HepG2 (cell line): ENCODE results near the gene RHOC. TPM values are rescaled to one million over a fixed set of nuclear protein-coding genes. Genes with fewer than 3 reads are reported as not detected.

Experiments
- ARHGAP35 ChIP-seq: sonication (generic); formaldehyde crosslinking; IDR thresholded peaks from 2 replicates; pipeline ENCODE4 v1.9.0; 2022; ENCODE audit warnings: mild to moderate bottlenecking, inconsistent platforms, moderate library complexity, missing genetic modification reagents, borderline replicate concordance
- ARID2 ChIP-seq: sonication (generic); formaldehyde crosslinking; IDR thresholded peaks from 2 replicates; pipeline ENCODE4 v1.8.1; 2022; ENCODE audit warnings: mild to moderate bottlenecking, missing genetic modification reagents, borderline replicate concordance
- BCL6 ChIP-seq: IDR thresholded peaks from 2 replicates; pipeline ENCODE4 v1.6.1; 2016; ENCODE audit warnings: missing genetic modification reagents, missing compliant biosample characterization
- CBX5 ChIP-seq: sonication (generic); formaldehyde crosslinking; IDR thresholded peaks from 2 replicates; pipeline ENCODE4 v1.4.0; 2020; ENCODE audit warnings: missing genetic modification reagents, borderline replicate concordance
- FOXC1 ChIP-seq: sonication (generic); formaldehyde crosslinking; IDR thresholded peaks from 2 replicates; pipeline ENCODE4 v1.8.0; 2022; ENCODE audit warnings: mild to moderate bottlenecking, missing genetic modification reagents, borderline replicate concordance
- GATAD1 ChIP-seq: IDR thresholded peaks from 2 replicates; pipeline ENCODE4 v1.6.1; 2016; ENCODE audit warnings: missing genetic modification reagents, missing compliant biosample characterization
- HNF4A ChIP-seq: sonication (generic); formaldehyde crosslinking; IDR thresholded peaks from 2 replicates; pipeline ENCODE4 v1.4.0; 2020; ENCODE audit warnings: missing genetic modification reagents
- RARA ChIP-seq: IDR thresholded peaks from 2 replicates; pipeline ENCODE4 v1.6.1; 2016; ENCODE audit warnings: missing genetic modification reagents, missing compliant biosample characterization
- SOX5 ChIP-seq: IDR thresholded peaks from 2 replicates; pipeline ENCODE4 v1.6.1; 2016; ENCODE audit warnings: borderline replicate concordance
- TOPORS ChIP-seq: sonication (generic); formaldehyde crosslinking; IDR thresholded peaks from 2 replicates; pipeline ENCODE4 v1.8.0; 2023; ENCODE audit warnings: mild to moderate bottlenecking, missing genetic modification reagents
- ZBTB3 ChIP-seq: sonication (generic); formaldehyde crosslinking; IDR thresholded peaks from 2 replicates; pipeline ENCODE4 v1.4.0; 2020; ENCODE audit warnings: low read depth, mild to moderate bottlenecking, moderate library complexity, missing genetic modification reagents, borderline replicate concordance
- ZNF160 ChIP-seq: sonication (generic); formaldehyde crosslinking; IDR thresholded peaks from 2 replicates; pipeline ENCODE4 v1.8.0; 2022; ENCODE audit warnings: mild to moderate bottlenecking, inconsistent platforms, missing genetic modification reagents
- ZNF24 ChIP-seq: fragments of 450-650 bp; IDR thresholded peaks from 2 replicates; pipeline ENCODE4 v1.6.1; 2017; ENCODE audit warnings: antibody characterized with exemption, mild to moderate bottlenecking
- ZNF547 ChIP-seq: sonication (generic); formaldehyde crosslinking; IDR thresholded peaks from 2 replicates; pipeline ENCODE4 v1.5.1; 2020; ENCODE audit warnings: mild to moderate bottlenecking, missing genetic modification reagents
- ZNF782 ChIP-seq: sonication (generic); formaldehyde crosslinking; IDR thresholded peaks from 2 replicates; pipeline ENCODE4 v1.4.0; 2020; ENCODE audit warnings: missing genetic modification reagents, mild to moderate bottlenecking, borderline replicate concordance
- polyA plus RNA-seq, 8 experiments: library from polyadenylated mRNA; depleted of rRNA in 3 of 8; stranded (reverse) in 7 of 8; unstranded in 1 of 8; fragments of >200 nt; fragmentation: Illumina TruSeq in 4 of 8; extraction: Trizol in 4 of 8; gene quantifications; 2 replicates each; pipeline versions ENCODE4 v1.2.1 to v1.2.3, GENCODE V29; 2011 to 2016; ENCODE audit warnings: low read depth in 4 of 8, missing spikeins in 1 of 8, mixed read lengths in 1 of 8; ENCODE audit not compliant: insufficient read depth in 1 of 8
- total RNA-seq, 5 experiments: library from RNA; depleted of rRNA; stranded (reverse); fragments of >200 nt; fragmentation: Illumina TruSeq; extraction: Trizol; gene quantifications; 2 replicates each; pipeline ENCODE4 v1.2.3, GENCODE V29; 2016; ENCODE audit warnings: low read depth in 1 of 5
- TF ChIP-seq, protein P1 (sequence below): sonication (generic); formaldehyde crosslinking; IDR thresholded peaks from 2 replicates; pipeline ENCODE4 v1.4.0; 2020; ENCODE audit warnings: low read depth, mild to moderate bottlenecking, missing genetic modification reagents
- TF ChIP-seq, protein P2 (sequence below): sonication (generic); formaldehyde crosslinking; IDR thresholded peaks from 2 replicates; pipeline ENCODE4 v1.4.0; 2020; ENCODE audit warnings: missing genetic modification reagents
- TF ChIP-seq, protein P3 (sequence below): sonication (generic); formaldehyde crosslinking; IDR thresholded peaks from 2 replicates; pipeline ENCODE4 v1.4.0; 2020; ENCODE audit warnings: mild to moderate bottlenecking, missing genetic modification reagents
- TF ChIP-seq, protein P4 (sequence below): IDR thresholded peaks from 2 replicates; pipeline ENCODE4 v1.6.1; 2016
- TF ChIP-seq, protein P5 (sequence below): sonication (generic); formaldehyde crosslinking; IDR thresholded peaks from 2 replicates; pipeline ENCODE4 v1.4.0; 2020; ENCODE audit warnings: mild to moderate bottlenecking, missing genetic modification reagents
- TF ChIP-seq, protein P6 (sequence below): sonication (generic); formaldehyde crosslinking; conservative IDR thresholded peaks from 2 replicates; pipeline ENCODE4 v1.4.0; 2020; ENCODE audit warnings: missing genetic modification reagents

RHOC gene
- total and polyA plus RNA-seq, 2 of the 13 experiments (the other 11 are each of a cell fraction or from before 2014, with no cell fraction given): 64.3 to 182 TPM

DNA sequence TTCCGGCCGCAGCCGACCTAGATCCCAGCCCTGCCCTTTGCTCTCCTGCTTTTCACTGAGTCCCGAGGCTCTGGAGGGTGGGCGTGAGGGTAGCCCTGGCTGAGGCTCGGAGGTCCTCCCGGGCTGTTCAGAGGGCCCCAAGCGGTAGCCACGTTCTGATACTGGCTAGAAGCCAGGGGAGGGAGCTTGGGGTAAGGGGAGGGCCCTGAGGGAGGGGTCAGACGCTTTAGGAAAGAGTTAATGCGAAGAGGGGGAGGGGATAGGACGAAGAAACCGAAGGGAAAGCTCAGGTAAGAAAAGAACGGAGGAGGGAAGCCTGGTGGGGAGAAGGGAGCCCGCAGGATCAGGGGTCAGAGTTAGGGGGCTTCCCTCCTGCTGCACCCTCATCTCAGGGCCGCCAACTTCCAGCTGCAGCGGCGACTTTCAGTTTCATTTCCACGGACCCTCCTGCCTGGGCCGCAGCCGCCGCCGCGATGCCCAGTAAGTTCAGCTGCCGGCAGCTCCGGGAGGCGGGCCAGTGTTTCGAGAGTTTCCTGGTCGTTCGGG, 32.4 kb downstream of the RHOC start, which contains the start of gene MOV10 (continued):
- TF ChIP-seq, protein P1, sequence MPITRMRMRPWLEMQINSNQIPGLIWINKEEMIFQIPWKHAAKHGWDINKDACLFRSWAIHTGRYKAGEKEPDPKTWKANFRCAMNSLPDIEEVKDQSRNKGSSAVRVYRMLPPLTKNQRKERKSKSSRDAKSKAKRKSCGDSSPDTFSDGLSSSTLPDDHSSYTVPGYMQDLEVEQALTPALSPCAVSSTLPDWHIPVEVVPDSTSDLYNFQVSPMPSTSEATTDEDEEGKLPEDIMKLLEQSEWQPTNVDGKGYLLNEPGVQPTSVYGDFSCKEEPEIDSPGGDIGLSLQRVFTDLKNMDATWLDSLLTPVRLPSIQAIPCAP (CRISPR knock-in tag): peak; percentile 79
- TF ChIP-seq ARHGAP35 (CRISPR knock-in tag) (peak; percentile 7; the same call in 1 of the 2 replicates), CBX5 (no peak), BCL6 (CRISPR knock-in tag) (no peak), HNF4A (CRISPR knock-in tag) (no peak), GATAD1 (CRISPR knock-in tag) (peak; percentile 5; the same call in 1 of the 2 replicates), ZNF782 (0 out of 2 replicates have a peak, but pooled peaks have one; percentile 20), ZBTB3 (no peak), TOPORS (no peak), ZNF160 (CRISPR knock-in tag) (no peak; the same call in 1 of the 2 replicates), ZNF24 (no peak), SOX5 (no peak), RARA (CRISPR knock-in tag) (peak; percentile 26; the same call in 1 of the 2 replicates), FOXC1 (CRISPR knock-in tag) (no peak), ZNF547 (CRISPR knock-in tag) (no peak), ARID2 (CRISPR knock-in tag) (no peak)
- TF ChIP-seq, protein P2, sequence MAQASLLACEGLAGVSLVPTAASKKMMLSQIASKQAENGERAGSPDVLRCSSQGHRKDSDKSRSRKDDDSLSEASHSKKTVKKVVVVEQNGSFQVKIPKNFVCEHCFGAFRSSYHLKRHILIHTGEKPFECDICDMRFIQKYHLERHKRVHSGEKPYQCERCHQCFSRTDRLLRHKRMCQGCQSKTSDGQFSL (CRISPR knock-in tag): no peak; the same call in 1 of the 2 replicates
- TF ChIP-seq, protein P3, sequence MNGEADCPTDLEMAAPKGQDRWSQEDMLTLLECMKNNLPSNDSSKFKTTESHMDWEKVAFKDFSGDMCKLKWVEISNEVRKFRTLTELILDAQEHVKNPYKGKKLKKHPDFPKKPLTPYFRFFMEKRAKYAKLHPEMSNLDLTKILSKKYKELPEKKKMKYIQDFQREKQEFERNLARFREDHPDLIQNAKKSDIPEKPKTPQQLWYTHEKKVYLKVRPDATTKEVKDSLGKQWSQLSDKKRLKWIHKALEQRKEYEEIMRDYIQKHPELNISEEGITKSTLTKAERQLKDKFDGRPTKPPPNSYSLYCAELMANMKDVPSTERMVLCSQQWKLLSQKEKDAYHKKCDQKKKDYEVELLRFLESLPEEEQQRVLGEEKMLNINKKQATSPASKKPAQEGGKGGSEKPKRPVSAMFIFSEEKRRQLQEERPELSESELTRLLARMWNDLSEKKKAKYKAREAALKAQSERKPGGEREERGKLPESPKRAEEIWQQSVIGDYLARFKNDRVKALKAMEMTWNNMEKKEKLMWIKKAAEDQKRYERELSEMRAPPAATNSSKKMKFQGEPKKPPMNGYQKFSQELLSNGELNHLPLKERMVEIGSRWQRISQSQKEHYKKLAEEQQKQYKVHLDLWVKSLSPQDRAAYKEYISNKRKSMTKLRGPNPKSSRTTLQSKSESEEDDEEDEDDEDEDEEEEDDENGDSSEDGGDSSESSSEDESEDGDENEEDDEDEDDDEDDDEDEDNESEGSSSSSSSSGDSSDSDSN (CRISPR knock-in tag): peak; percentile 98
- TF ChIP-seq, protein P4, sequence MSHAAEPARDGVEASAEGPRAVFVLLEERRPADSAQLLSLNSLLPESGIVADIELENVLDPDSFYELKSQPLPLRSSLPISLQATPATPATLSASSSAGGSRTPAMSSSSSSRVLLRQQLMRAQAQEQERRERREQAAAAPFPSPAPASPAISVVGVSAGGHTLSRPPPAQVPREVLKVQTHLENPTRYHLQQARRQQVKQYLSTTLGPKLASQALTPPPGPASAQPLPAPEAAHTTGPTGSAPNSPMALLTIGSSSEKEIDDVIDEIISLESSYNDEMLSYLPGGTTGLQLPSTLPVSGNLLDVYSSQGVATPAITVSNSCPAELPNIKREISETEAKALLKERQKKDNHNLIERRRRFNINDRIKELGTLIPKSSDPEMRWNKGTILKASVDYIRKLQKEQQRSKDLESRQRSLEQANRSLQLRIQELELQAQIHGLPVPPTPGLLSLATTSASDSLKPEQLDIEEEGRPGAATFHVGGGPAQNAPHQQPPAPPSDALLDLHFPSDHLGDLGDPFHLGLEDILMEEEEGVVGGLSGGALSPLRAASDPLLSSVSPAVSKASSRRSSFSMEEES (CRISPR knock-in tag): no peak
- TF ChIP-seq, protein P5, sequence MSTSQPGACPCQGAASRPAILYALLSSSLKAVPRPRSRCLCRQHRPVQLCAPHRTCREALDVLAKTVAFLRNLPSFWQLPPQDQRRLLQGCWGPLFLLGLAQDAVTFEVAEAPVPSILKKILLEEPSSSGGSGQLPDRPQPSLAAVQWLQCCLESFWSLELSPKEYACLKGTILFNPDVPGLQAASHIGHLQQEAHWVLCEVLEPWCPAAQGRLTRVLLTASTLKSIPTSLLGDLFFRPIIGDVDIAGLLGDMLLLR (CRISPR knock-in tag): no peak
- TF ChIP-seq, protein P6, sequence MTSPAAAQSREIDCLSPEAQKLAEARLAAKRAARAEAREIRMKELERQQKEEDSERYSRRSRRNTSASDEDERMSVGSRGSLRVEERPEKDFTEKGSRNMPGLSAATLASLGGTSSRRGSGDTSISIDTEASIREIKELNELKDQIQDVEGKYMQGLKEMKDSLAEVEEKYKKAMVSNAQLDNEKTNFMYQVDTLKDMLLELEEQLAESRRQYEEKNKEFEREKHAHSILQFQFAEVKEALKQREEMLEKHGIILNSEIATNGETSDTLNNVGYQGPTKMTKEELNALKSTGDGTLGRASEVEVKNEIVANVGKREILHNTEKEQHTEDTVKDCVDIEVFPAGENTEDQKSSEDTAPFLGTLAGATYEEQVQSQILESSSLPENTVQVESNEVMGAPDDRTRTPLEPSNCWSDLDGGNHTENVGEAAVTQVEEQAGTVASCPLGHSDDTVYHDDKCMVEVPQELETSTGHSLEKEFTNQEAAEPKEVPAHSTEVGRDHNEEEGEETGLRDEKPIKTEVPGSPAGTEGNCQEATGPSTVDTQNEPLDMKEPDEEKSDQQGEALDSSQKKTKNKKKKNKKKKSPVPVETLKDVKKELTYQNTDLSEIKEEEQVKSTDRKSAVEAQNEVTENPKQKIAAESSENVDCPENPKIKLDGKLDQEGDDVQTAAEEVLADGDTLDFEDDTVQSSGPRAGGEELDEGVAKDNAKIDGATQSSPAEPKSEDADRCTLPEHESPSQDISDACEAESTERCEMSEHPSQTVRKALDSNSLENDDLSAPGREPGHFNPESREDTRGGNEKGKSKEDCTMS: no peak
